ENCODE data around the gene MAN2A1.

DNA sequence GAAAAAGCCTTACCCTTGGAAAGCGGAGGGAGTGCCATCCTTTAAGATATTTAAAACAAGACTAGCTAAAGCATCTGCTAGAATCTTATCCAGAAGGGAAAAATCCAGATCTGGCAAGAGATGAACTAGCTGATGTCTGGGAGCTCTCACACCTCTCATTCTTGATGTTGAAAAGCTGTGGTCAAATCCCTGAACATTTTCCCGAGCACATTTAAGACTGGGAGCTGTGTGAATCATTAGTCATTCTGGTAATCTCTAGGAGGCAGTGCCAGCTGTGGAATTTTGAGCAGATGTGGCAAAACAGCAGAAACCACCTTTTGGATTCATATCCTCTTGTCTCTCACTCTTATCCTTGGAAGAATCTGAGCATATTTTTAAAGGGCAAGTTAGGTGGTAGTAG is 218.0 kb downstream of the MAN2A1 start:
- TF ChIP-seq EZH2phosphoT487 (IDR thresholded peaks at IDR 0.05; ENCODE audit: borderline replicate concordance, low read length) (no peak), EZH2 (IDR thresholded peaks at IDR 0.05; ENCODE audit: low read length, unreplicated experiment) (no peak)
- TF ChIP-seq, protein P1, sequence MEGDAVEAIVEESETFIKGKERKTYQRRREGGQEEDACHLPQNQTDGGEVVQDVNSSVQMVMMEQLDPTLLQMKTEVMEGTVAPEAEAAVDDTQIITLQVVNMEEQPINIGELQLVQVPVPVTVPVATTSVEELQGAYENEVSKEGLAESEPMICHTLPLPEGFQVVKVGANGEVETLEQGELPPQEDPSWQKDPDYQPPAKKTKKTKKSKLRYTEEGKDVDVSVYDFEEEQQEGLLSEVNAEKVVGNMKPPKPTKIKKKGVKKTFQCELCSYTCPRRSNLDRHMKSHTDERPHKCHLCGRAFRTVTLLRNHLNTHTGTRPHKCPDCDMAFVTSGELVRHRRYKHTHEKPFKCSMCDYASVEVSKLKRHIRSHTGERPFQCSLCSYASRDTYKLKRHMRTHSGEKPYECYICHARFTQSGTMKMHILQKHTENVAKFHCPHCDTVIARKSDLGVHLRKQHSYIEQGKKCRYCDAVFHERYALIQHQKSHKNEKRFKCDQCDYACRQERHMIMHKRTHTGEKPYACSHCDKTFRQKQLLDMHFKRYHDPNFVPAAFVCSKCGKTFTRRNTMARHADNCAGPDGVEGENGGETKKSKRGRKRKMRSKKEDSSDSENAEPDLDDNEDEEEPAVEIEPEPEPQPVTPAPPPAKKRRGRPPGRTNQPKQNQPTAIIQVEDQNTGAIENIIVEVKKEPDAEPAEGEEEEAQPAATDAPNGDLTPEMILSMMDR (conservative IDR thresholded peaks at IDR 0.05; ENCODE audit: low read depth, low read length): no peak
